Activated naive CD4-positive, alpha-beta T cell treated with anti-CD3 and anti-CD28 coated beads, Interleukin-2, amount 50 U/mL, for 72 hours (primary cell): ENCODE data around the gene PLEK. TPM values are rescaled to one million over a fixed set of nuclear protein-coding genes. Genes with fewer than 3 reads are reported as not detected.

Source experiments
- ATAC-seq, 2 donors: fragments of 150-1000 bp; cut with Tn5 transposase; 2 replicates each; pipeline ENCODE4 v1.10.0; 2021; ENCODE audit warnings: mild to moderate bottlenecking in 2 of 2, moderate library complexity in 2 of 2
- DNase-seq, 2 donors: peaks; one replicate each; pipeline ENCODE4 v3.0.0; 2021 to 2022; ENCODE audit warnings: low spot score in 2 of 2
- H3K27ac Mint-ChIP-seq, 2 donors: one replicate each; pipeline ENCODE4 v1.8.0; 2022; ENCODE audit warnings: mild to moderate bottlenecking in 2 of 2, mixed read lengths in 2 of 2
- H3K36me3 Mint-ChIP-seq, 2 donors: one replicate each; pipeline ENCODE4 v1.8.0; 2022; ENCODE audit warnings: mixed read lengths in 2 of 2
- H3K9me3 Mint-ChIP-seq, 2 donors: one replicate each; pipeline ENCODE4 v1.8.0; 2022; ENCODE audit warnings: mixed read lengths in 2 of 2
- total RNA-seq, 2 donors: library from RNA; stranded (reverse); gene quantifications; one replicate each; pipeline ENCODE4 v1.2.3, GENCODE V29; 2022

The PLEK gene, protein sequence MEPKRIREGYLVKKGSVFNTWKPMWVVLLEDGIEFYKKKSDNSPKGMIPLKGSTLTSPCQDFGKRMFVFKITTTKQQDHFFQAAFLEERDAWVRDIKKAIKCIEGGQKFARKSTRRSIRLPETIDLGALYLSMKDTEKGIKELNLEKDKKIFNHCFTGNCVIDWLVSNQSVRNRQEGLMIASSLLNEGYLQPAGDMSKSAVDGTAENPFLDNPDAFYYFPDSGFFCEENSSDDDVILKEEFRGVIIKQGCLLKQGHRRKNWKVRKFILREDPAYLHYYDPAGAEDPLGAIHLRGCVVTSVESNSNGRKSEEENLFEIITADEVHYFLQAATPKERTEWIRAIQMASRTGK
- 1 to 10 TPM in 1 of 2 donors, under 1 TPM in 1; 0.88 to 1.4 TPM for total RNA-seq

DNA sequence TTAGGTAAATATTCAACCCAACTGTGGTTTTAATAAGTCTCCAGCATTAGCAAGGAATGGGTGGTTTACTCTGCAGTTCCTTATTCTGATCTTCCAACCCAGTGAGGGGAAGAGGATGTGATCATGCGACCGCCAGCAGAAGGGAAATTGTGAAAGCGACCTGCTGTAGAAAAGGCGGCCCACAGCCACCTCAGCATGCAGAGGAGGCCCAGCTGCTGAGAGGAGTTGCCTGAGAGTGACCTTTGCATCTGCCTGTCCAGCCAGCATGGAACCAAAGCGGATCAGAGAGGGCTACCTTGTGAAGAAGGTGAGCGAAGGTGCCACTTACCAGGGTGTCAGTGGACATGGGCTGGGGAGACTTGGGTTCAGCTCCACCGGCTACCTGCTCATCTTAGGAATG lies at the start of gene PLEK:
PLEK (plus strand) TSS at position 196 of the 400 bp plus-strand sequence; CDS start at position 266, 70 bp downstream.
- H3K9me3 Mint-ChIP-seq = peaks cover 0 to 5% of the 10 kb centered on the region in 2 donors
- no peak for DNase-seq
- ATAC-seq = peak in 1 of 2 donors; percentile 17
- no peak within 1 kb of the TSS for H3K27ac Mint-ChIP-seq
- H3K36me3 Mint-ChIP-seq = peaks cover 4 to 11% of the 10 kb centered on the region in 2 donors

DNA sequence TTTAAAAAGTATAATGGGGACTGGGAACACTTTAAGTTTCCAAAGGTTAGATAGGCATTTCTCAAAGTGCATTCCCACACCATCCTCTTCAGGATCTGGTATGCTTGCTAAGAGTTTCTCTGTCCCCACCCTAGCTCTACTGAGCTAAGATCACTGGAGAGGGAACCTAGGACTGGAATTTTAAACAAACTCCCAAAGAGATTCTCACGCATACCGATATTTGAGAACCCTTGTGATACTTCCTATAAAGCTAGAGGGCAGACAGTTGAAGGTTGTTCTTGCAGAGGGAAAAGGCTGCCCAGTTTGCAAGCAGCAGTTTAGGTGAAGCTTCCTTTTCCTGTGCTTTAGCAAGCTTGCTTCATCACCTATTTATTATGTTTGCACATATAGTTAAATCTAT lies 49.0 kb upstream of the PLEK start:
- Mint-ChIP-seq H3K27ac (no peak overlapping the region), H3K9me3 (no peaks in the 10 kb centered on the region), H3K36me3 (no peaks in the 10 kb centered on the region)
- no peak for ATAC-seq
- no peak for DNase-seq

DNA sequence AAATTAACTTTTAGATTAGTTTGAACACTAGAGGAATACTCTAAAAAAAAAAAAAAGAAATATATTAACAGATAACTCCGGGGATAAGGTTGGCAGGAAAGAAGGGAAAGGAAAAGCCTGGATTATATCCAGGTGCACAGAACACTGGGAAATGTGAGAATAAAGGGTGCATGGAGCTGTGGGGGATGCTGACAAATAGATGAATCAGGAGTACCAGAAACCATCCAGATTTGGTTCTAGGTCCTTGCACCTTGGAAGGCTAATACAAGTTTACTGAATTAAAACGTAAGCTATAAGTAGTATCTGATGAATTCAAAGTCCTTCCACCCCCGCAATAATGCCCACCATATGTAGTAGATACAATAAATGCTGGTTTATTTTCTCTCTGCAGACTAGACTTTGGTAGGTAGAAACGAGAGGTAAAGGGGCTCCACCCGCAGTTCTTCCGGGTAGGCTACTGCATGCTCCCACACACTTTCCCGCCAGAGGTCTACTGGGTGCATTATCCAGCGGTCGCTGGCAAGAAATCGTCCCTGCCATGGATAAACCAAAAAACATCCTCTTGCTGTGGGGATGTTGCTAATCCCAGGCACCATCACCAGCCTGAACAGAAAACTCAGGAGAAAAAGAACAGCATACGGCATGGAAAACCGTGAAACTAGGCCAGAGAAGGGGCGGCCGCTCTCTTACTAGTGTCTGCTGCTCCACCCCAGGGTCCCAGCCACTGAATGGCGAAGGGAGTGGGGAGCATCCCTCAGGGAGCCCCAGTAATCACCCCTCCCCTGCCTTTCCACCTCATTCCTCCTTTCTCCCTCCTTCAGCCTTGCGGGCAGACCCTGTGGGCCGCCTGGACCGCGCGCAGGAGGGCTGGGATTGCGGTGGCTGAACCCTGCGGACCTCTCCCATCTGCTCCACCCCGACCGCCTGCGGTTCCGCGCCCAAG lies 46.8 kb upstream of the PLEK start:
- Mint-ChIP-seq H3K9me3 (no peaks in the 10 kb centered on the region), H3K36me3 (no peaks in the 10 kb centered on the region), H3K27ac (no peak overlapping the region)
- ATAC-seq (no peak), DNase-seq (no peak)

DNA sequence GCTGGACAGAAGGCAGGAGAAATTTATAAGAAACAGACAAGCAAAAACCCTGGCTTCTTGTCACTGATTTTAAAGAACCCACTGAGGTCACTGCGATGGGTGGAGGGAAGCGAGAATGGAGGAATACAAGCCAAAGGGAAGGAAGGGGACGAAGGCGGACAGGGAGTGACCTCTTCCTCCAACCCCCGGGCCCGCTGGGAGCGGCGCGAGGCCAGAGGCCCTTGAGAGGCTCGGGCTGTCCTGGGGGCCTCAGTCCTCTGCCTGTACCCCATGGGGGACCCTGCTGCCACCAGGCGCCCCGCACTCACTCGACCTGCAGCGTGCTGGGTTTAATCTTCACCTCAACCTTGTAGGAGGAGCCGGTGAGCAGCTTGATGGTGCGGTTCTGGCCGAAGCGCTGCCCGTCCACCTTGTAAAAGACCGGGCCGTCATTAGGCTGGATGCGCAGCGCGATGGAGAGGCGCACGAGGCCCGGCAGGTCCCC lies 46.1 kb upstream of the PLEK start:
- H3K9me3 Mint-ChIP-seq = no peaks in the 10 kb centered on the region
- H3K27ac Mint-ChIP-seq = no peak overlapping the region
- DNase-seq (no peak), ATAC-seq (no peak)
- H3K36me3 Mint-ChIP-seq = no peaks in the 10 kb centered on the region

DNA sequence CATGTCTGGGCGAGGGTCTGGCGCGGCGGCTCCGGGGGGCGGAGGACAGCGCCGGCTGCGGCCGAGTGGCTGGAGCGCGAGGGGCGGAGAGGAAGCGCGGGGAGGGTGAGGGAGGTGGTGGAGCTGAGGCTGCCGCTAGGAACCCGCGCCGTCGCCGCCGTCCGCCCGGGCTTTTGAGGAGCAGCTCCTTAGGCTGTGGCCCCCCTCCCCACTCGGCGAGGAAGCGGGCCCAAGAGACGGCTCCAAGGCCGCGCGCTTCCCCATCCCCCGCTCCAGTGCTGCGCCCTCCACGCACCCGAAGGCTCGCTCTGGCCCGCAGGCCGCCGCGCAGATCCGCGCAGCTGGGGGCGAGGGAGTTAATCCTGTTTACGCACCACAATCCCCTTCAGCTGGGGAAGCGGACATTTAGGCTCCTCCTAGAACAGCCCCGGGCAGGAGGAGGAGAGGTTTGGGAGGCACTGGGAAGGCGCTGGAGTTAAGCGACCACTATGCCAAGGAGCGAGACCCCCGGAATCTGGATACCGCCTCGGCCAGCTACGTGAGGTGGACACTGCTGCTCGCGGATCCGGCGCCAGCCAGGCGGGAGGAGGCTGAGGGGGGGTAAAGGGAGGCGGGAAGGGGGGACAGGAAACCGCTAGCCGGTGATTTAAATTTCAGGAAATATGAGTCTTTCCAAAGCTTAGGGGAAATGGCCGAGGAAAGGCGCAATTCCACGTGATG lies 45.5 kb upstream of the PLEK start, which contains the start of gene CNRIP1:
CNRIP1 (minus strand) TSS at position 552 of the 720 bp plus-strand sequence; CDS start at position 3, 549 bp downstream.
- peak in 1 of 2 donors; percentile 5 for DNase-seq
- ATAC-seq = peak in 1 of 2 donors; percentile 16
- Mint-ChIP-seq H3K27ac (no peak within 1 kb of the TSS), H3K36me3 (no peaks in the 10 kb centered on the region), H3K9me3 (no peaks in the 10 kb centered on the region)

DNA sequence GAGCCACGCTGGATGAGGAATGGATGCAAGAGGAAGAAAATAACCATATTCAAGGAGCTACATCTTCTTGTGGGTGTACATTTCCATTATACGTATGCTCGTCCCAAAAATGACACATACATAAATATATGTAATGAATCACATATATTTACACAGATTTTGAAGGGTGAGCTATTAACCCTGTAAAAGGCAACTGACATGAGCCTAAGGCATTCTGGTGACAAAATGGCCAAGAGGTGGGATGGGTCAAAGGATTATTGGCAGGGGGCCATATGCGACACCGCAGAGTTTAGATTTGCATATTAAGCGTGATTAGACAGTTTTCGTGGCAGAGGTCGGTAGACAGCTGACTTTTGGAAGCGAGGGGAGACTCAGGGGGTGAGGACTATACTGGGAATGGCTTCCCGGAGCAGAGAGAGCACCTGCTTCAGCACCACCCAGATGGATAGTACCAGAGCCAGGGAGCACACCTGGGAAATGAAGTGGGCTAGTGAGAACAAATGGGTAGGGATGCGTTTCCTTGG lies 44.9 kb upstream of the PLEK start:
- Mint-ChIP-seq H3K36me3 (no peaks in the 10 kb centered on the region), H3K9me3 (no peaks in the 10 kb centered on the region), H3K27ac (no peak overlapping the region)
- ATAC-seq (no peak), DNase-seq (no peak)

DNA sequence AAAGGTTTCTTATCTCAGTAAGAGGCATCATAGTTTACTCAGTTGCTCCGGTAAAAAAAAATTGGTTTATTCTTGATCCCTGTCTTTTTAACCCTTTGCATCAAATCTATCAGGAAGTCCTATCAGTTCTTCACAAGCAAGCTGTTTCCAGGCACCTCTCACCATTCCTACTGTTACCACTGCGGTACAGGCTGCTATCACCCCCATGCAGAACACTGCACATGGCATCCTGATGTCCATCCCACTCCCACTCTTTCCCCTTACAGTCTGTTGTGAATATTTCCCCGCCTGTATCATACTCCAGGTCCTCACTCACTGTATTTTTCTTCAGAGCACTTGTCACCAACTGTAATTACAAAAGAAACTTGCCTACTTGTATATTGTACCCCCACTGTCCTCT lies 40.0 kb upstream of the PLEK start:
- ATAC-seq = no peak
- H3K9me3 Mint-ChIP-seq = no peaks in the 10 kb centered on the region

DNA sequence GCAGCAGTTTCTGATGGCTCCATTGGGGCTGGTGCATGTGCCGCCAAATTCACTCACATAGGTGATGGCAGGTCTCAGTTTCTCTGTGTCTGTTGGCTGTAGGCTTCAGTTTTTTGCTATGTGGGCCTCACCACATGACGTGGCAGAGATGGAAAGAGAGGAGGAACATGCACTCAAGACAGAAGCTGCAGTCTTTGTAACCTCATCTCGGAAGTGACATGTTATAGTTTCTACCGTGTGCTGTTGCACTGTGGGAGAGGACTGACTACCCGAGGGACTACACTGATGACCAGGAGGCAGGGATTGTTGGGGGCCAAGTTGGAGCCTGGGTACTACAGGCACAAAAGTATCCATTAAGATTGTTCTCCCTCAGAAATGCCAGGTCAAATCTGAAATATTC lies 36.2 kb upstream of the PLEK start:
- H3K36me3 Mint-ChIP-seq = no peaks in the 10 kb centered on the region
- ATAC-seq (no peak), DNase-seq (no peak)
- no peaks in the 10 kb centered on the region for H3K9me3 Mint-ChIP-seq
- H3K27ac Mint-ChIP-seq = no peak overlapping the region

More for the DNA sequence above, 40.0 kb upstream of the PLEK start:
- DNase-seq = no peak
- Mint-ChIP-seq H3K27ac (no peak overlapping the region), H3K36me3 (no peaks in the 10 kb centered on the region)

DNA sequence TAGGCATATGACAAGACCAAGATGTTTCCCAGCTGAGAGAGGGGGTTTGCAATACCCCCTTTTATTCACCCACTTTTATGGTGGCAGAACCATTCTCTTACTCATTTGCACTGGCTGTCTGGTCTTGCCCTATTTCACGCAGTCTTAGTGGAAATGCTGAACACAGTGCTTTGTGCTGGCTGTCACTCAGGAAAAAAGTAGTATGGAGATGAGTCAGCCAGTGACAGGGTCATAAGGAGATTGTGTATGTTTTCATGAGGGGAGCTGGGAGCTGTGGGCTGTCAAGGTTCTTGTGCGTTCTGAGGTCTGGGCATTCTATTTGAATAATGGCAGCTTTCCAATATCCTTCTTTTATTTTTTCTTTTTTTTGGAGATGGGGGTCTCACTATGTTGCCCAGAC lies 34.4 kb upstream of the PLEK start:
- no peaks in the 10 kb centered on the region for H3K9me3 Mint-ChIP-seq
- ATAC-seq = peak in 1 of 2 donors; percentile 38
- no peak overlapping the region for H3K27ac Mint-ChIP-seq
- no peaks in the 10 kb centered on the region for H3K36me3 Mint-ChIP-seq
- no peak for DNase-seq

DNA sequence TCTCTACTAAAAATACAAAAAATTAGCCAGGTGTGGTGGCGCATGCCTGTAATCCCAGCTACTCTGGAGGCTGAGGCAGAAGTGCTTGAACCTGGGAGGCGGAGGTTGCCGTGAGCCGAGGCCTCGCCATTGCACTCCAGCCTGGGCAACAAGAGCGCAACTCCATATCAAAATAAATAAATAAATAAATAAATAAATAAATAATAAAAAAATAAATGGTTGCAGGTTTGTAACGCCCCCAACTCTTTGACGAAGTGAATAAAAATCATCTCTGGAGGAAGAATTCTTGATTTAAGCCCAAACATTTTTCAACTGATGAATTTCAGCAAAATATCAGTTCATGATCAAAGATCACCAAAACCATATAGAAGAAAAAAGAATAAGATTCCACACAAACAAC lies 32.1 kb upstream of the PLEK start:
- H3K36me3 Mint-ChIP-seq = no peaks in the 10 kb centered on the region

DNA sequence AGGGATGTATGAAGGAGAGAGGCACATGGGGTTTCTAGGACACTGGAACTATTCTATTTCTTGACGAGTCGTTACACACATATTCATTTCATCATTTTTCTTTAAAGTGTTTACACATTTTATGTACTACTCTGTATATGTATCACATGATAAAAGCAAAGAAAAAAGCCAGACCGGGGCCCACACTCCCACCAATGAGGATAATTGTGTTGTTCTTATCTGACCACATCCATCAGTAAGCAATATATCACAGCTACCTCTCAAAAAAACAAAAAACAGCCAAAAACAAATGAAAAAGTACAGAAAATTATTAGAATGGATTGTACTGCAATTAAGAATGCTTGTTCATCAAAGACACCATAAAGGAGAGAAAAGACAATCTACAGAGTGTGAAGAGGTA lies 31.2 kb upstream of the PLEK start:
- Mint-ChIP-seq H3K36me3 (no peaks in the 10 kb centered on the region), H3K9me3 (no peaks in the 10 kb centered on the region), H3K27ac (no peak overlapping the region)
- ATAC-seq (no peak), DNase-seq (no peak)

More for the DNA sequence above, 32.1 kb upstream of the PLEK start:
- ATAC-seq = no peak
- Mint-ChIP-seq H3K9me3 (no peaks in the 10 kb centered on the region), H3K27ac (no peak overlapping the region)
- no peak for DNase-seq

DNA sequence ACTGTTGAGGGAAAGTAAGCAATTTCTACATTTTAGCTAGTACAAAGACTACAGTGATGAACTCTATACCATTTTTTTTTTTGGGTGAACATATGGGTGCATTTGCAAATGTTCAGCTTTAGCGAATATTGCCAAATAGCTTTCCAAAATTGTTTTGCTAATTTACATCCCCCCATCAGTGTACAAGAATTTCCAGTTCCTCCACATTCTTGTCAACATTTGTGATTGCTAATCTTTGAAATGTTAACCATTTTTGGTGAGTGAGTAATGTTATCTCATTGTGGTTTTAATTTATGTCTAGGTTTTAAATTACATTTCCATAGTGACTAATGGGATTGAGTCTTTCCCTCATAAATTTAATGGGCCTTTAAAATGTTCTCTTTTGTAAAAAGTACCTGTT lies 28.9 kb upstream of the PLEK start:
- Mint-ChIP-seq H3K36me3 (no peaks in the 10 kb centered on the region), H3K9me3 (no peaks in the 10 kb centered on the region), H3K27ac (no peak overlapping the region)
- DNase-seq = no peak
- ATAC-seq = no peak

DNA sequence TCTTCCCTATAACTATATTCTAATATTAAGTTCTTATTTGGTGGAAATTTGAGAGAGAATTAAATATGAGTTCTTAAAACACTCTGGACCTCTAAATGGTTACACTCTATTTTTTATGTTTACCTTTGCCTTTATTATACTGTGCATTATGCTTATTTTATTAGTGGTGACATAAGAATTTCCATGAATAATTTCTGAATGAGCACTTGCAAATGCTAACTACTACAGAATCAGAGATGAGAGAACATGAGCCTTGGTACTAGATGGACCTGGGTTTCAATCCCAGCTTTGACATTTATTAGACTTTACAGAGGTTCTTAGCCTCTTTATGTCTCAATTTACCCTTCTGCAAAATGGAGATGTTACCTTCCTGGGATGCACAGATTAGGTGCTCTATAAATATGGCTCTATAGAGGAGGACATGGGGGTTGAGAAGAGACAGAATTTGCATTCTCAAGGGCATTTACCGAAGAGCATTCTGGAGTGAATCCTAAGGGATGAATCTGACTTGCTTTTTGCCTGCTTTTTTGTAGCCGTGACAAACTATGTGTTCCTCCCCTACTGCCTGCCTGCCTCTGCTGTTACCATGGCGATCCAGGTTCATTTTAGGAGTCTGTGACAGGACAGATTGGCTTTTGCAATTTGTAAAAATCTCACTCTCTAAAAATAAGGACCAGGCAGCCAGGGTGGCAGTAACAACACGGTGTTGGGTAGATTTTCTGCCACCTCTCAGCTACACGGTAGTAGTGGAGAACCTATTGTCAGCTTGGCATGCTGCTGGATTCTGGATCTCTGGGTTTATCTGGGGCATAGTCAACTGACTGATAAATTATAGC lies 24.6 kb upstream of the PLEK start:
- Mint-ChIP-seq H3K27ac (no peak overlapping the region), H3K9me3 (no peaks in the 10 kb centered on the region), H3K36me3 (no peaks in the 10 kb centered on the region)
- ATAC-seq (no peak), DNase-seq (no peak)

DNA sequence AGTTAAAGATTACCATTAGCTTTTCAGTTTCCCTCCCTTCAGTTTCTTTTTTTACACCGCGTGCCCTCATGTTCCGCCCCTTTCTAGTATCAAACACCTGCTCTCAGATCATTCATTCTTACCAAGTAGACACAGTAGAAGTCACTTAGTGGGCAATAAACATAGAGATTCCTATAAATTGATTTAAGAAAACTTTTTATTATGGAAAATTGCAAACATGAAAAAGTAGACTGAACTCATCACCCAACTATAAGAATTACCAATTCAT lies 24.1 kb upstream of the PLEK start:
- no peak overlapping the region for H3K27ac Mint-ChIP-seq
- DNase-seq = no peak
- no peak for ATAC-seq
- no peaks in the 10 kb centered on the region for H3K9me3 Mint-ChIP-seq
- H3K36me3 Mint-ChIP-seq = no peaks in the 10 kb centered on the region

DNA sequence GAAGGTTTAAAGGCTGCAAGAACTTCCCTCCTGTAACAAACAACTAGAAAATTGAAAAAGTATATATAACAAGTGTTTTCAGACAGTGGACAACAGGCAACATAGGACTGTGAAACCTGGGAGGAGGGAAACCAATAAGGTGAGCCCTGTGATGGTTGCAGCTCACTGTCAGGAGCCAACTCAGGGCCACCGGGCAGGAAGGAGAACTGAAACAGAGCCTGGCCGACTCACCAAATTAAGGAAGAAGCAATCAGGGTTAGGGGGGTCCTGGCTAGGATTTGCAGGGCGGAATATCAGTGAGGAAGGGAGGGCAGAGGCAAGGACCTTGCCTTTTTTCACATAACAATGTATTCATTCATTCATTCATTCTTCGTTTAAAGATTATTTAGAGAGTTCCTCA lies 23.5 kb upstream of the PLEK start:
- no peaks in the 10 kb centered on the region for H3K9me3 Mint-ChIP-seq
- DNase-seq (no peak), ATAC-seq (no peak)
- H3K27ac Mint-ChIP-seq = no peak overlapping the region
- H3K36me3 Mint-ChIP-seq = no peaks in the 10 kb centered on the region

DNA sequence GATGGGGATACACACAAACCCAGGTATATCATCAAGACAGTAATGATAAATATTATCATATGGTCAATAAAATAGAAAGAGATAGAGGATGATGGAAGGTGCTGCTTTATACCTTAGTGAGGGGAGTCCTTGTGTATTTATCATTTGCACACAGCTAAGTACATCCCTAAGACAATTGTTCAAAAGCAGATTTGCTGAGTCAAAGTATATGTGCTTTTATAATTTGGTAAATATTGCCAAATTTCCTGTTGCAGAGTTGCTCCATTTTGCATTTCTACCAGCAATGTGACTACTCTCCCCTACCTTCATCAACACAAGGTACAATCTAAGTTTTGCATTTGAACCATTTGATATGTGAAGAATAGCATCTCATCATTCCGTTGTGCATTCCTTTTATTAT lies 22.6 kb upstream of the PLEK start:
- Mint-ChIP-seq H3K27ac (no peak overlapping the region), H3K36me3 (no peaks in the 10 kb centered on the region), H3K9me3 (no peaks in the 10 kb centered on the region)
- ATAC-seq (no peak), DNase-seq (no peak)
